Fibroblast of lung (primary cell): ENCODE results near the gene TNNT1. TPM values are rescaled to one million over a fixed set of nuclear protein-coding genes. Genes with fewer than 3 reads are reported as not detected.

Experiments
- DNase-seq, 2 donors: peaks; one replicate each; pipeline versions ENCODE4 v3.0.0 to v3.0.0-alpha.2; 2010; ENCODE audit warnings: low read depth in 2 of 2
- H2AFZ ChIP-seq: 2 replicates; pipeline ENCODE4 v1.5.1; 2012; ENCODE audit warnings: low read length, control low read depth, inconsistent platforms
- H3K27ac ChIP-seq: 2 replicates; pipeline ENCODE4 v1.5.1; 2011; ENCODE audit warnings: low read length, control low read depth; ENCODE audit not compliant: insufficient read depth
- H3K27me3 ChIP-seq: 2 replicates; pipeline ENCODE4 v1.5.1; 2011; ENCODE audit warnings: mild to moderate bottlenecking, low read length; ENCODE audit not compliant: control insufficient read depth, insufficient read depth
- H3K36me3 ChIP-seq: 2 replicates; pipeline ENCODE4 v1.5.1; 2011; ENCODE audit warnings: low read length; ENCODE audit not compliant: control insufficient read depth, insufficient read depth
- H3K4me1 ChIP-seq: 2 replicates; pipeline ENCODE4 v1.5.1; 2011; ENCODE audit warnings: low read length; ENCODE audit not compliant: control insufficient read depth, insufficient read depth; ENCODE audit errors: extremely low read depth
- H3K4me2 ChIP-seq: 2 replicates; pipeline ENCODE4 v1.5.1; 2011; ENCODE audit warnings: low read length, control low read depth; ENCODE audit not compliant: insufficient read depth; ENCODE audit errors: extremely low read depth
- H3K4me3 ChIP-seq, 4 experiments: fragments of 200-600 bp in 1 of 4; sonication (generic) in 1 of 4; replicated peaks in 1 of 4; 2 replicates each; pipeline ENCODE4 v1.5.1; 2011 to 2016; ENCODE audit warnings: low read length in 4 of 4, low read depth in 3 of 4, mild to moderate bottlenecking in 3 of 4, control low read depth in 2 of 4, inconsistent platforms in 1 of 4, mixed read lengths in 1 of 4; ENCODE audit not compliant: insufficient read depth in 1 of 4; ENCODE audit errors: control extremely low read depth in 1 of 4
- H3K79me2 ChIP-seq: 2 replicates; pipeline ENCODE4 v1.5.1; 2012; ENCODE audit warnings: mild to moderate bottlenecking, low read length, inconsistent platforms; ENCODE audit not compliant: control insufficient read depth, insufficient read depth
- H3K9ac ChIP-seq: 2 replicates; pipeline ENCODE4 v1.5.1; 2011; ENCODE audit warnings: mild to moderate bottlenecking, low read length, control low read depth; ENCODE audit not compliant: insufficient read depth
- H3K9me3 ChIP-seq: 2 replicates; pipeline ENCODE4 v1.5.1; 2012; ENCODE audit warnings: low read depth, low read length; ENCODE audit not compliant: control insufficient read depth, insufficient read depth
- H4K20me1 ChIP-seq: 2 replicates; pipeline ENCODE4 v1.5.1; 2011; ENCODE audit warnings: low read length; ENCODE audit not compliant: control insufficient read depth, insufficient read depth; ENCODE audit errors: extremely low read depth
- CTCF ChIP-seq, 2 donors: IDR thresholded peaks in 1 of 2; conservative IDR thresholded peaks in 1 of 2; 1 replicate in 1 of 2; 2 replicates in 1 of 2; pipeline ENCODE4 v1.5.1; 2011 to 2012; ENCODE audit warnings: low read length in 2 of 2, control low read depth in 1 of 2, inconsistent platforms in 1 of 2, low read depth in 1 of 2, mild to moderate bottlenecking in 1 of 2
- EZH2 ChIP-seq: IDR thresholded peaks from 2 replicates; pipeline ENCODE4 v1.5.1; 2012; ENCODE audit warnings: low read length, control low read depth, mild to moderate bottlenecking; ENCODE audit errors: missing control alignments
- polyA plus RNA-seq, 2 donors: library from polyadenylated mRNA; depleted of rRNA in 1 of 2; stranded (reverse) in 1 of 2; unstranded in 1 of 2; fragments of >200 nt; gene quantifications; 2 replicates each; pipeline ENCODE4 v1.2.1, GENCODE V29; 2011 to 2012; ENCODE audit warnings: missing spikeins in 1 of 2
- total RNA-seq: library from RNA; depleted of rRNA; stranded (reverse); fragments of >200 nt; gene quantifications from 2 replicates; pipeline ENCODE4 v1.2.1, GENCODE V29; 2014

The TNNT1 gene
- total and polyA plus RNA-seq, 2 donors (not counting 1 experiment from before 2014, with no cell fraction given) = 1.7 to 10.4 TPM

- Histone ChIP-seq H3K9me3 (no peaks in the 10 kb centered on the region), H3K36me3 (no peaks in the 10 kb centered on the region), H3K27me3 (peaks cover 14% of the 10 kb centered on the region), H3K4me1 (peaks cover 6% of the 10 kb centered on the region), H3K4me2 (no peak overlapping the region), H3K9ac (no peak overlapping the region), H4K20me1 (no peaks in the 10 kb centered on the region), H3K79me2 (no peaks in the 10 kb centered on the region), H3K4me3 (no peak overlapping the region), H2AFZ (no peak overlapping the region), H3K27ac (no peak overlapping the region)
- TF ChIP-seq CTCF (conservative IDR thresholded peaks at IDR 0.05 in 1 of 2, IDR thresholded peaks at IDR 0.05 in 1 of 2; ENCODE audit: low read depth in 1 of 2, low read length in 2 of 2) (no peak), EZH2 (no peak)
- DNase-seq = no peak
These were observed 22.4 kb upstream of the TNNT1 start for GRCh38 chr19:55171440-55171839.

GRCh38 chr19:55169136-55169535, 20.1 kb upstream of the TNNT1 start:
- Histone ChIP-seq H3K9ac (no peak overlapping the region), H3K9me3 (no peaks in the 10 kb centered on the region), H2AFZ (no peak overlapping the region), H3K36me3 (no peaks in the 10 kb centered on the region), H3K4me3 (no peak overlapping the region), H3K27me3 (peaks cover 9% of the 10 kb centered on the region), H3K4me2 (no peak overlapping the region), H3K4me1 (peaks cover 4% of the 10 kb centered on the region), H3K79me2 (no peaks in the 10 kb centered on the region), H3K27ac (no peak overlapping the region), H4K20me1 (no peaks in the 10 kb centered on the region)
- TF ChIP-seq CTCF (conservative IDR thresholded peaks at IDR 0.05 in 1 of 2, IDR thresholded peaks at IDR 0.05 in 1 of 2; ENCODE audit: low read depth in 1 of 2, low read length in 2 of 2) = no peak
- TF ChIP-seq EZH2 = no peak
- DNase-seq = no peak

GRCh38 chr19:55166530-55167268, 17.7 kb upstream of the TNNT1 start, which contains the start of gene DNAAF3:
TSS of gene DNAAF3 (minus strand) at chr19:55166613. CDS start at chr19:55166413, 200 bp downstream.
- Histone ChIP-seq H4K20me1 (no peaks in the 10 kb centered on the region), H3K27me3 (peaks cover 14% of the 10 kb centered on the region), H3K27ac (no peak within 1 kb of the TSS), H3K4me1 (no peaks in the 10 kb centered on the region), H3K9ac (no peak within 1 kb of the TSS), H3K4me3 (peak within 1 kb of the TSS; percentile 38 to 71 (median 56)), H3K79me2 (no peaks in the 10 kb centered on the region), H3K36me3 (no peaks in the 10 kb centered on the region), H2AFZ (peak within 1 kb of the TSS; percentile 81), H3K4me2 (peak within 1 kb of the TSS; percentile 93), H3K9me3 (no peaks in the 10 kb centered on the region)
- TF ChIP-seq CTCF (conservative IDR thresholded peaks at IDR 0.05 in 1 of 2, IDR thresholded peaks at IDR 0.05 in 1 of 2; ENCODE audit: low read depth in 1 of 2, low read length in 2 of 2) (no peak), EZH2 (no peak)
- DNase-seq = peak; percentile 95 to 97
